SW 1271 (cell line): Measurements from ENCODE around the gene FIG4.
"Not testable (repeated sequence)": the region's sequence is repeated elsewhere in the genome, so short reads cannot be mapped to it uniquely, and the experiment has no call there.

ENCODE experiments used
- DNase-seq, 2 experiments: peaks; one replicate each; lab custom pipeline; 2025; lab: John Stamatoyannopoulos, UW

Gene FIG4

DNA sequence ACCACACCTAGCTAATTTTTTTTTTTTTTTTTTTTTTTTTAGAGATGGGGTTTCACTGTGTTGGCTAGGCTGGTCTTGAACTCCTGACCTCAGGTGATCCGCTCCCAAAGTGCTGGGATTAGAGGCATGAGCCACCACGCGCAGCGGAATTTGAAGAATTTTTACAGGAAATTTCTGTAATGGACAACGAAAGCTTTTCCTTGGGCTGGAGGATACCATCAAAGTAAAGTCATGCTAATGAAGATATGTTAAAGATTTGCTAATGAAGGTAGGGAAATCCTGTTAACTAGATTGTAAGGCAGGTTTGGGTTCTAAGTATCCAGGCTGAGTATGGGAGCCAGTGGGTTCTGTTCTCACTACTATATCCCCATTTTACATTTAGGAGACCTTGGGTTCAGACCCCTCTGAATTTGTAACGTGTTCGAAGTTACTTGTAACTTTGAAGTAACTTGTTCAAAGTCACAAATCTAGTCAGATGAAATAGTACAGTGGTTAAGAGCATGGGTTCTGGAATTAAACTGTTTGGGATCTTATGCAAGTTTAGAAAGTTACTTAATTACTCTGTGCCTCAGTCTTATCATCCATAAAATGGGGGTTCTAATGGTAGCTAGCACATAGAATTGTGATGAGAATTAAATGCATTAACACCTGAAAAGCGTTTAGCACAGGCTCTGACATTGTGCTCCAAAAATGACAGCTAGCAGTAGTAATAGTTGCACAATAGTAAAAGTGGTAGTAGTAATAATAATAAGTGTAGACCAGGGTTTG lies 163.6 kb downstream of the FIG4 start:
- no peak for DNase-seq

DNA sequence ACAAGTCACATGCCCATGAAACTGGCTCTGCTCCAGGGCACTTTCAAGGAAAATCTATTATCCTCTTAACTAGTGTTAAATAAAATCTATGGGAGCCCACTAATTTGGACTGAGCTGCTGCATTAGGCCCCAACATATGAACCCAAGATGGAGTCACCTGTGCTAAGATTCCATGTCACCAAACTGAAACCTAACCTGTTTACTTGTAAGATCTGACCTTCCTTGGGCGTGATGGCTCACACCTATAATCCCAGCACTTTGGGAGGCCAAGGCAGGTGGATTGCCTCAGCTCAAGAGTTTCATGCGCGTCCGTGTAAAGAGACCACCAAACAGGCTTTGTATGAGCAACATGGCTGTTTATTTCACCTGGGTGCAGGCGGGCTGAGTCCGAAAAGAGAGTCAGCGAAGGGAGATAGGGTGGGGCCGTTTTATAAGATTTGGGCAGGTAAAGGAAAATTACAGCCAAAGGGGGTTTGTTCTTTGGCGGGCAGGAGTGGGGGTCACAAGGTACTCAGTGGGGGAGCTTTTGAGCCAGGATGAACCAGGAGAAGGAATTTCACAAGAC lies 164.5 kb downstream of the FIG4 start:
- not testable (repeated sequence) for DNase-seq

DNA sequence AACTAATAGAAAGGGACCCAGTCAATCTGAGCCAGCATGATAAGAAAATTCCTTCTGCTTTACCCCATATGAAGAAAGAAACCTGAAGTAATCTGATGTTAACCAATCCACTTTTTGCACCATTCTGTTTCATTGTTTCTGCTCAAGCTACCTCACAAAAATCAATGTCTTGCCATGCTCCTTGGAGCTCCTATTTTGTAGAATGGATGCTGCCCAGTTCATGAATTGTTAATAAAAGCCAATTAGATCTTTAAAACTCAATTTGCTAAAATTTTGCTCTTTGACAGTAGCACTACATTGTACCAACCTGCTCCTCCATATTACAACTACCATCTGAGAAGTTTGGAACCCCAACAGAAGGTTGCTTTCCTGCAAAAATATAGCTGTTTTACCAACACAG lies 170.8 kb downstream of the FIG4 start:
- DNase-seq = no peak

DNA sequence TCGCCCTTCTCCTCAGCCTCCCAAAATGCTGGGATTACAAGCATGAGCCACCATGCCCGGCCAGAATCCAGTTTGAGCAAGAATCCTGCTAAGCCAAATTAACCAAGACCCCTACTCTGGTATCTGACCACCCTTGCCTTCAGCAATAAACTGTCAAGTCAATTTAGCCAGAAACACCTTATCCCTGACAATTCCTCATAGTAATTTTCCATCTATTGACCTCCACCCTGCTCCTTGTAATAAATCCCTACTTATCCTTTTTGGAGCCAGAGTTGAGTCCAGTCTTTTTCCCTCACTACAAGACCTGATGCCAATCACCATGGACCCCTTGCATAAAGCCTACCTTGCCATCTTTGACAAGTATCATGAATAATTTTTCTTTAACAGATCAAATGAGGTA lies 173.0 kb downstream of the FIG4 start:
- no peak for DNase-seq

DNA sequence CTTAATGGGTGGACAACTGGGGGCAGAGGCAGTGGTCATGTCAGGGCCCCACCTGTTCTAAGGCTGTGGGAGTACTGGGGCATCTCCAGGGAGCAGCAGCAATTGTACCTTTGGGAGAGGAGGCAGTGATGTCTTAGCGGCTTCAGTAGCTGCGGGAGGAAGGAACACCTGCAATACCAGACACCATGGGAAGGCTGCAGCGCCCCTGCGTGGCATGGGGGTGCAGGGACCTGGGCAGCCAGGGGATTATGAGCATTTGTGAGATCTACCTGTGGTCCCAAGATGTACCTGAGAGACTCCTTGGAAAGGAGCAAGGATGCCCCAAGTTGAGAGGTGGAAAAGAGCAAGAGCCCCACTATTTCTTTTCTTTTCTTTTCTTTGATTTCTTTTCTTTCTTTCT lies 174.9 kb downstream of the FIG4 start:
- DNase-seq = no peak

DNA sequence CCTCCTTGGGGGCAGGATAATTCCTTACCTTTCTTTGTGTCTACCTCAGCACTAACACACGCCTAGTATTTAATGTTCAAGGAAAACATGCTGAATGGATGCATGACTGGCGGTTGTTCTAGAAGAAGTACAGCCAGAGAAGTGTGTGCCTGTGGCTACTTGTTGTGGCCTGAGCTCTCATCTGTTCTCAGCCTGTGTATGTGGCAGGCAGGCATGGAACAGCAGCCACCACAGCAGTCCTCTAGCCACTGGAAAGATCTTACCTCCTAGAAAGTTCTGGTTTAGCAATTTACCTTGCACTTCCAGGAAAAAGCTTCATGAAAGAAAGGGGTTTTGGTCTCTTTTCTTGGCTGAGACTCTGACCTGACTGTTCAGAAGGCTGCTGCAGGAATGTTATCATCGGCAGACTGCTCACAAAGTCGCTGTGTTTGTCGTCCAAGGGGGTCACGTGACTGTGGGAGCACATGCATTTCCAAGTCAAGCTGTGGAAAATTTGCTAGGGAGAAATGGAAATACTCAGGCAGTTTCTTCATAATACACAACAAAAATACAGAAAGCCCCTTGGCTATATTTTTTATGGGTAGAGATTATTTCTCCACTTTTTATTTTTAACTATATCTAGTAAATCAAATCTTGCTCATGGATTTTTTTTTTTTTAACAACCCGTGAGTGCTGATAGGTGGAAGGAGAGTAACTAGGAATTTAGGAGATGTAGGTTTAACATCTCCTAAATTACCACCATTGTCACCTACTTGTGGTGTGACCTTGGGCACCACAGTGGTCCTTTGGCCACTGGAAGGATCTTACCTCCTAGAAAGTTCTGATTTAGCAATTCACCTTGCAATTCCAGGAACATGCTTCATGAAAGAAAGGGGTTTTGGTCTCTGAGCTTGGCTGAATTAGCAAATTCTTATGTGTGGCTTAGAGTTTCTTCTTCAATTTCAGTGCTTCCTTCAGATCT lies 176.2 kb downstream of the FIG4 start:
- no peak for DNase-seq

DNA sequence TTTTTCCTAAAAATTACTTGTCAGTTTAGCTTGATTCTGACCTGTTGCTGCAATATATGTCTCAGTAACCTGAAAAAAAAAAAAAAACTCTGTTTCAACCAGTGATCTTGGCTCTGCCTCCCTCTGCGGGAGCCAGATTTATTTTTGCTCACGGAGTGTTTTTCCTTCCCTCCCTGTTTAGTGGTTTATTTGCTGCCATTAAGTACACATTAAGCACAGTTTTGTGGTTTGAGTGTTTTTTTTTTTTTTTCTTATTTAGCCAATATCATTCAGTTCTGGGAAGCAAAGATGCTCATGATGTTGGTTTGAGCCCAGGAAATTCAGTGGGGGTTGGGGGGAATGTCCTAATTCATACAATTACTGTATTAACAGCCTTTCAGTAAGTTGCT lies 176.9 kb downstream of the FIG4 start:
- DNase-seq = no peak

DNA sequence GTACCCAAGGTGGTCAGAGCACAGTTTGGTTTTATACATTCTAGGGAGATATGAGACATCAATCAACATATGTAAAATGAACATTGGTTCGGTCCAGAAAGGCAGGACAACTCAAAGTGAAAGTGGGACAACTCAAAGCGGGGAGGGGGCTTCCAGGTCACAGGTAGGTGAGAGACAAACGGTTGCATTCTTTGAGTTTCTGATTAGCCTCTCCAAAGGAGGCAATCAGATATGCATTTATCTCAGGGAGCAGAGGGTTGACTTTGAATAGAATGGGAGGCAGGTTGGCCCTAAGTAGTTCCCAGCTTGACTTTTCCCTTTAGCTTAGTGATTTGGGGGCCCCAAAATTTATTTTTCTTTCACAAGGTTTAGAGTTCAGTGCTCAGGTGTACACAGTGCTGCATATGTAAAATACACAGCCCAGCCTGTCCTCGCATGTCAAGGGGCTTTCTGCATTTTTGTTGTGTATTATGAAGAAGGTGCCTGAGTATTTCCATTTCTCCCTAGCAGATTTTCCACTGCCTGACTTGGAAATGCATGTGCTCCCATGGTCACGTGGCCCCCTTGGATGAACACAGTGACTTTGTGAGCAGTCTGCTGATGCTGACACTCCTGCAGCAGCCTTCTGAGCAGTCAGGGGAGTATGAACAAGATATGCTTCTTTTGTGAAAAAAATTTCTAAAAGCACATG lies 178.4 kb downstream of the FIG4 start:
- DNase-seq = not testable (repeated sequence)

DNA sequence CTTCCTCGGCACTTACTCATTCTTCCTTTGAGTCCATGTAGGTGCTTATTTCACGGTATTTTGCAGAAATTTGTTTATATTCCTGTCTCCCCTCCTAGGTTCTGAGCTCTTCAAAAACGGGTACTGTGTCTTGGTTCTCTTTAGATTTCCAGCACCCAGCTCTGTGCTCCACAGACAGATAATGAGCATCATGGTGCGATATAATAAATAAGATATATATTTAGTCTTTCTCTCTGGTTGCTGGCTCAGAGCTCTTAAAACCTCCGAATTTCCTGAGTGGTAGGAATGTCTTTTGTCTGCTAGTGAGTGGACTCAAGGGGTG lies 179.0 kb downstream of the FIG4 start:
- DNase-seq = no peak

DNA sequence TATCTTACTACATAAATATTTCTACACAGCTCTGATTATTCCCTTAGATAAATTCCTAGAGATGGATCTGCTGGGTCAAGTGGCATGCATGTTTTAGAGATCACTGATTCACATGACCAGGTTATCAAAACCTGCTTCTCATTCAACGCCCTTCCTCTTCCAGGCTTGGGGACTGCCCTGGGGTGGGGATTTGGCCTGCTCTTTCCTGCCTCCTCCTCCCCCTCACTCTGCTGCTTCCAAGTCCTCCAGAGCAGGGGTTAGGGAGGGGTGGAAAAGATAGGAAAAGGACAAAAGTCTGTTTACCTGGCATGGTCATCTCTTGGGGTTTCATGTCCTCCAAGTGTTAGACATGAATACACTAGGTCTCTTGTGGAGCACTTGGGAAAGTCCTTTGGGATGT lies 181.5 kb downstream of the FIG4 start:
- no peak for DNase-seq

DNA sequence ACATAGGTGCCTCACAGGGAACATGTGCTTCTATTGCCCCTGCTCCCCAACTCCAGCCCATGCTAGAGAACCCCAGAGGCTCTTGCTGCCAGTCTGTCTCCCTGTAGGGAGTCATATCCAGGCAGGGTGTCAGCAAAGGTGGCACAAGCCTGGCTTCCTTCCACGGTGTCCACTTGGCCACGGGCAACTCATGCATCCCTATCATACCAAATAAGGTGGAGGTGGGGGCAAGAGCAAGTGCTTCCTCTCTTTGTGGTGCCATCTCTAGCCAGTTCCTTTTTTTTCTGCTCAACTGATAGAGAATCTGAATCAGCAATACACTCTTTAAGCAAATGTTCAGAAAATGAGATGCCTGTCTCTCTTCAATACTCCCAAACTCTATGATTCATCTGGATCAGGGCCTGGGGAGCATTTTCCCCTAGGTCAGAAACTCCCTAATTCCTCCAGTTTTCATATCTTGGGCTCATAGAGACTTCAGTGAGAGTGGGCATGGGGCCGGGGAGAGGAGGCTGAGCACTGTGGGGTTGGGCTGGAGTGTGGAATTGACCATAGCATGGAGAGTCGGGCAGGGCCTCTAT lies 182.0 kb downstream of the FIG4 start:
- no peak for DNase-seq

DNA sequence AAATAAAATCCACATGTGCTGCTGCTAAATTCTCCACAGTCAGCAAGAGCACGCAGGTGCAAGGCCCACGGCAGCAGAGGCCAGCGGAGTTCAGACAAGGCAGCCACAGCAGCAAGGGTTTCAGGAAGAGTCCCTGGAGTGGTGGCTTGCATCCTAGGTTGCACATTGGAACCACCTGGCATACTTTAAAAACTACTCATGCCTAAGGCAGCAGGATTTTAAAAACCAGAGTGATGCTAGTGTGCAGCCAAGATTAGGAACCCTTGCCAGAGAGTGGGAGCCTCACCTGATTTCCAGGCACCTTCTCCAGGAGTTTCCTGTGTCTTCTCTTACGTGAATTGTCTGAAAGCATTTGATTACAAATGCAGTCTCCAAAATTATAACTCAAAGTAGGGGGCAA lies 183.0 kb downstream of the FIG4 start:
- DNase-seq = no peak

DNA sequence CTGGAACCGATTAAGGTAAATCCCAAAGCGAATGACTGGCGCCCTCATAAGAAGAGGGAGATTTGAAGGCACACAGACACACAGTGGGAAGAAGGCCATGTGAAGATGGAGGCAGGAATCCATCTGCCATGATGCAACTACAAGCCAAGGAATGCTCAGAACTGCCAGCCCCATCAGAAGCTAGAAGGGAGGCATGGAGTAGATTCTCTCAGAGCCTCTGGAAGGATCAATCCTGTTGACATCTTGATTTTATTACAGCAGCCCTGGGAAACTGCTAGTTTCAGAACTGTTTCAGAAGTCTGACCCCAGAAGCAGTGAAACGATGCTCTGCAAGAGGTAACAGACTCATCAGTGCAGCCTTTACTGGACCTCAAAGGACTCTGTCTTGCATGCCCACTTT lies 183.5 kb downstream of the FIG4 start:
- DNase-seq = no peak
